Measurements from ENCODE around the gene LCNL1. TPM values are rescaled to one million over a fixed set of nuclear protein-coding genes. Genes with fewer than 3 reads are reported as not detected.

Gene LCNL1
- total RNA-seq, result 1 to 10 TPM in 1 of 2 donors, under 1 TPM in 1; 0.28 to 2.5 TPM
- 1 to 10 TPM in 1 of 2 donors, under 1 TPM in 1; 0.15 to 2.7 TPM for polyA plus RNA-seq
- long read RNA-seq, donor 1, result 0 reads
- long read RNA-seq, donor 2, result 0 reads
- long read RNA-seq, donor 3, result 0 reads
- long read RNA-seq, donor 4, result 0 reads
- long read RNA-seq, donor 5, result 0 reads

DNA sequence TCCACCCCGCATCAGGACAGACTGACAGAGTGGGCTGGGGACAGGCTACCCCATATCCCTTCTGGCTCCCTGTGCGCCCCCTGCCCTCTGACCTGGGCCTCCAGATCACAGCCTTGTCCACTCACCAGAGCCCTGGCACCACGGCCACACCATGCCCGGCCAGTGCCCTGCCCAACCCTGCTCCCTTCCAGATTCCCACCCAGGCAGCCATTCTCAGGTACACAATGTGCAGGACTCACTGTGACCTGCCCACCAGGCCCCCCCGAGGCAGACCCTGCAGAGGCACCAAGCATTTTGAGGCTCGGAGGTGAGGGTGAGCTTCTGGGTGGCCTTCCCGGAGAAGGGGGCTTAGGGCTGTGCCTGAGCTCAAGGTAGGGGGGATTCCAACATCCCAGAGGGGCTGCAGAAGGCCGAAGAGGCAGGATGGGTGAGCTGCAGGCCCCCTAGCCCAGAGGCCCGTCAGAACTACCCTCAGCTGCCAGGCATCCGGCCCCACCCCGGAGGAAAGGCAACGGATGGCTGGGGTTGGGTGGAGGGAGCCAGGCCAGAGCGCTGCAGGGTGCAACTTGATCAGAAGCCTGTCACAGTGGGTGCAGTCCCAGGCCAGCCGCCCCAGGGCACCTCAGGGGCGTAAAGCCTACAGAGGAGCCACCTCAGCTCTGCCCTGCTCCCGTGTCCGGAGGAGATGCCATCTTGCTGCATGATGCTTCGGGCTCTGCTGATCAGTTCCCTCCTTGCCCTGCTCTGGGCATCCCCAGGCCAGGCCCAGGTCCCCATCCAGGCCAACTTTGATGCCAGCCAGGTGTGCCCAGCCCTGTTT, at the start of gene LCNL1:
Gene LCNL1 (plus strand): TSS at position 762 of the 820 bp plus-strand sequence. CDS start 594 bp downstream, outside the sequence.
- Histone ChIP-seq H3K27ac (ENCODE audit: low read depth in 1 of 2, low read length in 1 of 2) (peak within 1 kb of the TSS; percentile 45 to 83), H3K4me1 (ENCODE audit: control insufficient read depth in 5 of 5, insufficient read depth in 5 of 5, low read length in 5 of 5) (peaks cover 0 to 18% (median 10%) of the 10 kb centered on the region in 5 donors), H3K9me3 (ENCODE audit: control insufficient read depth in 4 of 4, insufficient read depth in 3 of 4, low read length in 3 of 4) (peaks cover 0 to 5% (median 0%) of the 10 kb centered on the region in 4 donors), H3K36me3 (ENCODE audit: control insufficient read depth in 4 of 4, insufficient read depth in 4 of 4, low read length in 4 of 4) (no peaks in the 10 kb centered on the region), H3K27me3 (ENCODE audit: control insufficient read depth in 3 of 3, insufficient read depth in 3 of 3, low read length in 2 of 3) (peaks cover 5 to 27% (median 14%) of the 10 kb centered on the region in 3 donors), H3K4me3 (no peak within 1 kb of the TSS), H3K9ac (ENCODE audit: insufficient read depth in 1 of 2, low read length in 2 of 2) (no peak within 1 kb of the TSS)
- TF ChIP-seq, protein P1, sequence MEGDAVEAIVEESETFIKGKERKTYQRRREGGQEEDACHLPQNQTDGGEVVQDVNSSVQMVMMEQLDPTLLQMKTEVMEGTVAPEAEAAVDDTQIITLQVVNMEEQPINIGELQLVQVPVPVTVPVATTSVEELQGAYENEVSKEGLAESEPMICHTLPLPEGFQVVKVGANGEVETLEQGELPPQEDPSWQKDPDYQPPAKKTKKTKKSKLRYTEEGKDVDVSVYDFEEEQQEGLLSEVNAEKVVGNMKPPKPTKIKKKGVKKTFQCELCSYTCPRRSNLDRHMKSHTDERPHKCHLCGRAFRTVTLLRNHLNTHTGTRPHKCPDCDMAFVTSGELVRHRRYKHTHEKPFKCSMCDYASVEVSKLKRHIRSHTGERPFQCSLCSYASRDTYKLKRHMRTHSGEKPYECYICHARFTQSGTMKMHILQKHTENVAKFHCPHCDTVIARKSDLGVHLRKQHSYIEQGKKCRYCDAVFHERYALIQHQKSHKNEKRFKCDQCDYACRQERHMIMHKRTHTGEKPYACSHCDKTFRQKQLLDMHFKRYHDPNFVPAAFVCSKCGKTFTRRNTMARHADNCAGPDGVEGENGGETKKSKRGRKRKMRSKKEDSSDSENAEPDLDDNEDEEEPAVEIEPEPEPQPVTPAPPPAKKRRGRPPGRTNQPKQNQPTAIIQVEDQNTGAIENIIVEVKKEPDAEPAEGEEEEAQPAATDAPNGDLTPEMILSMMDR (IDR thresholded peaks at IDR 0.05; ENCODE audit: control extremely low read depth, extremely low read depth), result no peak
- 75 to 85% methylated on average over 17 to 18 of the region's 18 CpGs for WGBS, 2 donors
- DNase-seq (no peak), ATAC-seq (ENCODE audit: insufficient read depth, low FRiP score) (no peak)

DNA sequence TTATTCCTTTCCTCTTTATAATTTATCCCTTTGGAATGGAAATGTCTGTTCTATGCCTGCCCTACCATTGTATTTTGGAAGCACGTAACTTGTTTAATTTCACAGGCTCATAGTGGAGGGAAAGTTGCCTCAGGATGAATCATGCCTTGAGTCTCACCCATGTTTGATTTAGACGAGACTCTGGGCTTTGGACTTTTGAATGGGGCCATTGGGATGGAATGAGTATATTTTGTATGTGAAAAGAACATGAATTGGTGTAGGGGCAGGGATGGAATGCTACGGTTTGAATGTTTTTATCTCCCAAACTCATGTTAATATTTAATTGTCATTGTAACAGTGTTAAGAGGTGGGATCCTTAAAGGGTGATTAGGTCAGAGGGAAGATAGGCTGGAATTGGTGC, 48.5 kb upstream of the LCNL1 start:
- H3K9me3 ChIP-seq (ENCODE audit: control insufficient read depth in 4 of 4, insufficient read depth in 3 of 4, low read length in 3 of 4), result no peaks in the 10 kb centered on the region
- WGBS, 2 donors, result 94% methylated on average over 3 of the region's 3 CpGs
- peaks cover 0 to 4% (median under 1%) of the 10 kb centered on the region in 4 donors for H3K36me3 ChIP-seq (ENCODE audit: control insufficient read depth in 4 of 4, insufficient read depth in 4 of 4, low read length in 4 of 4)
- TF ChIP-seq, protein P1 (IDR thresholded peaks at IDR 0.05; ENCODE audit: control extremely low read depth, extremely low read depth), result no peak
- no peak for DNase-seq
- peaks cover 0 to 5% (median 0%) of the 10 kb centered on the region in 5 donors for H3K4me1 ChIP-seq (ENCODE audit: control insufficient read depth in 5 of 5, insufficient read depth in 5 of 5, low read length in 5 of 5)
- H3K27ac ChIP-seq (ENCODE audit: low read depth in 1 of 2, low read length in 1 of 2), result no peak overlapping the region
- H3K9ac ChIP-seq (ENCODE audit: insufficient read depth in 1 of 2, low read length in 2 of 2), result no peak overlapping the region
- H3K4me3 ChIP-seq, result no peak overlapping the region
- H3K27me3 ChIP-seq (ENCODE audit: control insufficient read depth in 3 of 3, insufficient read depth in 3 of 3, low read length in 2 of 3), result no peaks in the 10 kb centered on the region
- ATAC-seq (ENCODE audit: insufficient read depth, low FRiP score), result no peak

DNA sequence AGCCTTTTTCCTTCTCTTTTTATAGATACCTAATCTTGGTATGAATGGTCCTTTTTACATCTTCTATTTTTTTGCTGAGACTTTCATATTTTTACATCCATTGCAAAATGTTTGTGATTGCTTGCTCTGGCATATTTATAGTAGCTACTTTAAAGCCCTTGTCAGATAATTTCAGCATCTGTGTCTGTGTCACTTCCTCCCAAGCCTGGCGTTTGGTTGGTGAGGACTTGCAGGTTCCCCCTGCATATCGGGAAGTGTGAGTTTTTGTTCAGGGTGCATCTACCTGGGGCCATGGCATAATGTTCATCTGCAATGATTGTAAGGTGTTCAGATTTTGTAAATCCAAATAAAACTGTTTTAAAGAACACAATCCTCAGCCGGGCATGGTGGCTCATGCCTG, 47.1 kb upstream of the LCNL1 start:
- Histone ChIP-seq H3K4me1 (ENCODE audit: control insufficient read depth in 5 of 5, insufficient read depth in 5 of 5, low read length in 5 of 5) (no peaks in the 10 kb centered on the region), H3K9me3 (ENCODE audit: control insufficient read depth in 4 of 4, insufficient read depth in 3 of 4, low read length in 3 of 4) (no peaks in the 10 kb centered on the region), H3K9ac (ENCODE audit: insufficient read depth in 1 of 2, low read length in 2 of 2) (no peak overlapping the region), H3K27ac (ENCODE audit: low read depth in 1 of 2, low read length in 1 of 2) (no peak overlapping the region), H3K36me3 (ENCODE audit: control insufficient read depth in 4 of 4, insufficient read depth in 4 of 4, low read length in 4 of 4) (peaks cover 0 to 14% (median 9%) of the 10 kb centered on the region in 4 donors), H3K4me3 (no peak overlapping the region), H3K27me3 (ENCODE audit: control insufficient read depth in 3 of 3, insufficient read depth in 3 of 3, low read length in 2 of 3) (no peaks in the 10 kb centered on the region)
- TF ChIP-seq, protein P1 (IDR thresholded peaks at IDR 0.05; ENCODE audit: control extremely low read depth, extremely low read depth), result no peak
- 46 to 73% methylated on average over 3 of the region's 3 CpGs for WGBS, 2 donors
- DNase-seq (no peak), ATAC-seq (ENCODE audit: insufficient read depth, low FRiP score) (no peak)
